ENCODE results near the gene TTC36.

- TF ChIP-seq CTCF (IDR thresholded peaks at IDR 0.05), result peak in 1 of 5 experiments; percentile 16
- TF ChIP-seq POLR2A (IDR thresholded peaks at IDR 0.05), result peak in 1 of 2 donors; percentile 35
- peak in 1 of 2 donors; percentile 48 for TF ChIP-seq EP300 (IDR thresholded peaks at IDR 0.05)
Observed at GRCh38 chr11:118530683-118531596, 3.7 kb downstream of the TTC36 start, which contains the start of gene TMEM25.
